CD4-positive, alpha-beta T cell treated with Interferon alpha-2 for 1 hour (primary cell): ENCODE data around the gene AQP6.

Experiments
- DNase-seq, 2 donors: peaks; one replicate each; pipeline ENCODE4 v3.0.0-alpha.2; 2020 to 2022

Gene AQP6

DNA sequence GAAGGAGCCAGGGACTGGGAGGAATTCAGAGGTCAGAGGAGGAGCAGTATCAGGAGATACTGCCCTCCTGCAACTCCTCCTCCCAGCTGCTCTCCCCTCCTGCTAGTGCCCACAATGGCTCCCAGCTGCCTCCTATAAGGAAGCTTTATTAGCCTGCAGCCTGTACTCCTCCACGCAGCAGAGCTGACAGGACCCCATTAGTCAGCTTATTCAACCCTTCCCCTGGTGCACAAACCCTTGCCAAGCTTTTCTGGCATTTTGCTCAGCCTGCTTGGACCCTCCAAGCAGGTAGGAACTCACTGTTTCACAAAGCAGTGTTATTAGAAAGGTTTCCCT is 29.2 kb upstream of the AQP6 start:
- DNase-seq = no peak

DNA sequence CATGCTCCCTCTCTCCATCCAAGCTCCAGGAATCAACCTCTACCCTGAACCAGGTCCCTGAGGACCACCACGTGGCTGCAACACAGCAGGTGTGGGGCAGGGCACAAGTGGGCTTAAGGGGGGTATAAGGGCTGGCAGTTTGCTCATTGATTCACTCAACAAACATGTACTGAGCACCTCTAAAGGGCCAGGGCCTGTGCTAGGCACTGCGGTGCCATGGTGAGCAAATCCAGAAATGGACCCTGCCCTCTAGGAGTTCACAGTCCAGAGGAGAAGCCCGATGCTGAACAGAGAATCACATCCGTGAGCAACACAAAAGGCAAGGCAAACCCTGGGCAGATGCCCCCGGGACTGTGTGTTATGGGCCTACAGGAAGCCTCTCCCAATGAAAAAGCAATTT is 28.7 kb upstream of the AQP6 start:
- no peak for DNase-seq

GRCh38 chr12:49944718-49945117 is 28.0 kb upstream of the AQP6 start:
- DNase-seq = no peak

- DNase-seq = peak; percentile 74 to 81
These were observed 27.2 kb upstream of the AQP6 start for GRCh38 chr12:49945394-49946080.

GRCh38 chr12:49946086-49946485 is 26.7 kb upstream of the AQP6 start:
- peak in 1 of 2 donors; percentile 15 for DNase-seq

- no peak for DNase-seq
These were observed 26.2 kb upstream of the AQP6 start for GRCh38 chr12:49946497-49946896.

GRCh38 chr12:49947593-49948226 is 25.0 kb upstream of the AQP6 start:
- no peak for DNase-seq

- DNase-seq = no peak
These were observed 23.6 kb upstream of the AQP6 start for GRCh38 chr12:49948866-49949845.

GRCh38 chr12:49949866-49950265 is 22.9 kb upstream of the AQP6 start:
- no peak for DNase-seq

DNA sequence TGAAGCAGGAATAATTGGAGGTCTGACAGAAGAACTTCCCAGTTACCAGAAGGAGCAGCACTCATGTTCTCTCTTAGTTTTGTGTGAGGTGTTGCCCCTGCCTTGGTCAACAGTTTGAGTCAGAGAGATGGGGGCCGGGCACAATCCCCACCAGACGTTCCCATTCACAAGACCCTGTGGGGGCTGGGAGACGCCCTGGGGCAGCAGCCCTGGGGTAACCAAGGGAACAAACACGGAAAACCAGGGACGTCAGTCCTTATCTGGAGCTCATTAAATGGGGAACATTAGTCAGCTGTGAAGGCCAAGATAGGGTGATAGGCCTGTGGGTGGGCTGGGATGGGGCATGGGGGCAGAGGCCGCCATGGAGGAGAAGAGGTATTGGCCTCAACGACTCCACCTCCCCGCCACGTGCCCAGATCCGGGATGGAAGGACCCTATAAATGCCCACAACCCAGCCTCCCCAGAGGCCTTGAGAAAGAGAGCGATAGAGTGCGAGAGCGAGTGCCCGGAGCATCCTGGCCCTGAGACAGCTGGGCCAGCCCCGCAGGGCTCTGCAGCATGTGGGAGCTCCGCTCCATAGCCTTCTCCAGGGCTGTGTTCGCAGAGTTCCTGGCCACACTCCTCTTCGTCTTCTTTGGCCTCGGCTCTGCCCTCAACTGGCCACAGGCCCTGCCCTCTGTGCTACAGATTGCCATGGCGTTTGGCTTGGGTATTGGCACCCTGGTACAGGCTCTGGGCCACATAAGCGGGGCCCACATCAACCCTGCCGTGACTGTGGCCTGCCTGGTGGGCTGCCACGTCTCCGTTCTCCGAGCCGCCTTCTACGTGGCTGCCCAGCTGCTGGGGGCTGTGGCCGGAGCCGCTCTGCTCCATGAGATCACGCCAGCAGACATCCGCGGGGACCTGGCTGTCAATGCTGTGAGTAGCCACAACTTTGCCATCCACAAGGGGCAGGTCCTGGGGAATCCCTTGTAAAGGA is 22.2 kb upstream of the AQP6 start, which contains the start of gene AQP2:
Gene AQP2, plus strand, starts transcription at position 465 of the 979 bp plus-strand sequence. Its CDS starts 94 bp downstream, at position 559.
- no peak for DNase-seq

DNA sequence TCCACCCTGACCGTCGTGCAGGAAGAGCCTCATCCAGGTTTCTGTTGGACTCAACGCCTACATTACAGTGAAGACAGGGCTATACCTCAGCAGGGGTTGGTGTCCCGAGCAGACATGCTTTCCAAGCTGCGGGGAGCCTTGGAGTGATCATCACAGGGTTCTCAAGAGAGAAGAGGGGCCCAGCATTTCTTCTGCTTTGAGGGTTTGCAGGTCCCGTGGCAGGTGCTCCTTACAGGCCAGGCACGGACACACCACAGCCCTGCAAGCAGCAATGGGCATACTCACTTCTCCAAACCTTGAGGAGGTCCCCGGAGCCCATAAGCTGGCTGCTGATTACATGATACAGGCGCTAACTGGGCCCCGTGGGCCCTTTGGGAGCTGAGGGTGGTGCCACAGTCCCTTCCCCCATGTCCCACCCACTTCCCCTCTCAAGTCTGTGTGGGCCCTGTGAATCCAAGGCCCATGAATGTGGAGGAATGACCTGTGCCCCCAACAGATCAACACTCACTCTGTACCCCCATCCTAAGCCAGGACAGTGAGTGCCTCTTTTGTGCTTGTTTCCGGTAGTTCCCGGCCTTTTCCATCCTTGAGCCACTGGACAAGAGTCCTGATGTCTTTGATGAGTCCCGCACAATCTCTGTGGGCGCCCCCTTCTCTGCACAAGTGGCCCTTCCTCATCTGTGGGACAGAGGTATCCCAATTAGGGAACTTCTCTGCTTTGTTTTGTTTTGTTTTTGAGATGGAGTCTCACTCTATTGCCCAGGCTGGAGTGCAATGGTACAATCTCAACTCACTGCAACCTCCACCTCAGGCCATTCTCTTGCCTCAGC is 21.1 kb upstream of the AQP6 start:
- no peak for DNase-seq

DNA sequence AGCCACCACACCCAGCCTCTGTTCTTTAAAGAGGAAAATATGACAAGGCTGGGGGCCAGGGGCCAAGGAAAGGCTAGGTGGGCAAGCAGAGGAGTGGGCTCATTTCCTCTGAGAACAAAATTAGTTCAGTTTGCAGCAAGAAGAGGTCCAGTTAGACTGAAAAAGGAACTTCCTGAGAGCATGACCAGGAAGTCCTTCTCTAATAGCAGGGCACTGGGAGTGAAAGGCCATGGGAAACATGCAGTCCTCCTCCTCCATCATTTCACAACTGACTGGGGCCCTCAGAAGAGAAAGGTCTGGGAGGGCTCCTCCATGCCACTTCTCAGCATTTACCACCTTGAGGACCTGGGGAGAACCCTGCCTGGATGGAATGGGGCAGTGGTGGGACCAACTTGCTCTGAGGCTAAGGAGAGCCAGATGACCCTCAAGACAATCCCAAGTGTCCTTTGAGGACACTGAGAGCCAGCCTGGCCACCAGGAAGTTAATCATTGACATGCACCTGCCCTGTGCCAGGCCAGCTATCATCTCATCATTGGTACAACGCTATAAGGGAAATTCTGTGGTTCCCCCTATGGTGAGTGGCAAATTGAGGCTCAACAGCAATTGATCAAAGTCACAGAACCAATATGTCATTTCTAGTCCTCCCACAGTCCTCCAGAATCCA is 20.2 kb upstream of the AQP6 start:
- DNase-seq = no peak

- no peak for DNase-seq
These were observed 19.6 kb upstream of the AQP6 start for GRCh38 chr12:49953151-49953550.

GRCh38 chr12:49953961-49954846 is 18.5 kb upstream of the AQP6 start:
- no peak for DNase-seq

DNA sequence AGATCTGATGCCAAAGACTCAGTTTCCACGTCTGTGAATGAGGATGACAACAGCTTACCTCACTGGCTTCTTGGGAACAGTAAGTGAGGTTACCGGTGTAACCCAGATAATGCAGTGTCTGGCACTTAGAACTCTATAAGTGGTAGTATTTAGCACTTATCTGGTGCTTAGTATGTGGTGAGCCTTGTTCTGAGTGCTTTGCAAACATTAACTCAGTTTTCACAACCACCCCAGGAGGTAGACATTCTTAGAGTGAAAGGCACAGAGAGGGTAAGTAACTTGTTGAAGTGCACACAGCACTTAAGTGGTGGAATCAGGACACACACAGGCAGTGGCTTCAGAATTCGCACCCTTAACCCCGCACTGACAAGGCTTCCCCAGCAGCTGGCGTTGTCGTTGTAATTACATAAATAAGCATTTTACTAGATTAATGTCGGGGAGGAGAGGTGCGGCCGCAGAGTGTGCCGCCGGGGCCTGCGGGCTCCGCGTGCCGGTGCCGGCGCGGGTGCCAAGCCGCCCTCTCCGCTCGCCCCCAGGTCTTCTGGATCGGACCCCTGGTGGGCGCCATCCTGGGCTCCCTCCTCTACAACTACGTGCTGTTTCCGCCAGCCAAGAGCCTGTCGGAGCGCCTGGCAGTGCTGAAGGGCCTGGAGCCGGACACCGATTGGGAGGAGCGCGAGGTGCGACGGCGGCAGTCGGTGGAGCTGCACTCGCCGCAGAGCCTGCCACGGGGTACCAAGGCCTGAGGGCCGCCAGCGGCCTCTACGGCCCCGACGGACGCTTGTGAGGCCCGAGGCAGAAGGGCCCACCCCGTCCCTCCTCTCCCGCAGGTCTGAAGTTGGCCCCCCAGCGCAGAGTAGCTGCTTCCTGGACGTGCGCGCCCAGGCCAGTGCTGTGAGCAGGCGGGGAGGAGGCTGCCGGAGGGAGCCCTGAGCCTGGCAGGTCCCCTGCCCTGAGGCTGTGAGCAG is 17.6 kb upstream of the AQP6 start:
- DNase-seq = no peak

- no peak for DNase-seq
These were observed 16.7 kb upstream of the AQP6 start for GRCh38 chr12:49955899-49956662.

DNA sequence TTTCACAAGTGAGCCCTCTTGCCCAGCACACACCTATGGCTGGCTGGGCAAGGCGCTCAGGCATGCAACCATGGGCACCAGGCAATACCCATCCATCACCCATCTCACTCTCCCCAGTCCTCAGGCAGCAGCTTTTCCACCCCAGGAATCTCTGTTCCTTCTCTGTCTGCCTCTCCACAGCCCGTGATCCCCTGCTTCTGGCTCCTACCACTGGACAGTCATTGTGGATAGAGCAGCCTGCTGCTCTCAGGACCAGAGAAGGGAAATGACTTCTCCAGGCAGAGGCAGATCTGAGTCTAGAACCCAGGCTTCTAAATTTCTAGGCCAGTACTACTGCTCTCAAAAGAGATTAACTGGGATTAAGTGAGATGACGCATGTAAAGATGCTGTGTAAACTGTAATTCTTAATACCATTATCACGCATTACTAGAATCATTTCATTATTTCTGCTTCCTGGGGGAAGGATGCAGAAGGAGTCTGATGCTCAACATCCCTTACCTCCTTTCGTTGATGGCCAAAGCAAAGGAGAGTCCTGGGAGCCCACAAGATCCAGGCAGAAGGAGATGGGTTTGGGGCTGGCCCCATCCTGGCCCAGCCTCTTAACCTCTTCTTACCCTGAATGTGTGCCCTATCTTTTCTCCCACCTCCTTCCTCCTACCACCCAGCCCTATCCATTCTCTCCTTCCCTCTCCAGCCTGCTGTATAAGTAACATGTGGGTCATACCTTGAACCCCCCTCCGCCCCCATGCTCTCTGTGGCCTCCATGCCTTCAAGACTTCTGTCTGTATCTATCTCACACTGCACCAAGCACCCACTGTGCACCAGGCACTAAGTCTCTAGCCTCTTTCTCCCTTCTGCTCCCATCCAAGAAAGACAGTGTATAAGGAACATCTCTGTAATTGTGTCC is 15.8 kb upstream of the AQP6 start:
- DNase-seq = no peak
